Mesenchymal stem cell (in vitro differentiated cells and primary cell): ENCODE measurements around the gene ASB13.

Experiments
- DNase-seq: peaks from one replicate; pipeline ENCODE4 v3.0.0-alpha.2; 2013
- H2AFZ ChIP-seq: one replicate; pipeline ENCODE4 v1.6.1; 2013; ENCODE audit warnings: low read depth, mild to moderate bottlenecking, control low read depth, inconsistent platforms, low read length, moderate library complexity
- H2AK5ac ChIP-seq: 2 replicates; pipeline ENCODE4 v1.6.1; 2013; ENCODE audit warnings: low read length, moderate library complexity, mild to moderate bottlenecking, inconsistent platforms; ENCODE audit not compliant: severe bottlenecking
- H2BK120ac ChIP-seq: one replicate; pipeline ENCODE4 v1.6.1; 2013; ENCODE audit warnings: low read depth, mild to moderate bottlenecking, inconsistent platforms, low read length, moderate library complexity
- H2BK12ac ChIP-seq, 2 experiments: one replicate each; pipeline ENCODE4 v1.6.1; 2013; ENCODE audit warnings: inconsistent platforms in 2 of 2, low read length in 2 of 2, mild to moderate bottlenecking in 2 of 2, moderate library complexity in 2 of 2, control low read depth in 1 of 2
- H2BK15ac ChIP-seq: one replicate; pipeline ENCODE4 v1.6.1; 2013; ENCODE audit warnings: mild to moderate bottlenecking, low read depth, inconsistent platforms; ENCODE audit not compliant: poor library complexity, severe bottlenecking
- H2BK5ac ChIP-seq: 2 replicates; pipeline ENCODE4 v1.6.1; 2013; ENCODE audit warnings: low read depth, mild to moderate bottlenecking, low read length, control low read depth, inconsistent platforms; ENCODE audit not compliant: poor library complexity, severe bottlenecking
- H3K14ac ChIP-seq, 2 experiments: one replicate each; pipeline ENCODE4 v1.6.1; 2013; ENCODE audit warnings: inconsistent platforms in 2 of 2, low read length in 2 of 2, control low read depth in 1 of 2, mild to moderate bottlenecking in 1 of 2, moderate library complexity in 1 of 2
- H3K18ac ChIP-seq, 2 experiments: one replicate each; pipeline ENCODE4 v1.6.1; 2013; ENCODE audit warnings: inconsistent platforms in 2 of 2, low read length in 2 of 2, control low read depth in 1 of 2, low read depth in 1 of 2, mild to moderate bottlenecking in 1 of 2
- H3K23ac ChIP-seq, 2 experiments: one replicate each; pipeline ENCODE4 v1.6.1; 2013; ENCODE audit warnings: inconsistent platforms in 2 of 2, low read length in 2 of 2, mild to moderate bottlenecking in 2 of 2, moderate library complexity in 2 of 2, control low read depth in 1 of 2
- H3K27ac ChIP-seq: 2 replicates; pipeline ENCODE4 v1.5.1; 2013; ENCODE audit warnings: mild to moderate bottlenecking, moderate library complexity, low read length, control low read depth, inconsistent platforms; ENCODE audit not compliant: poor library complexity, severe bottlenecking
- H3K27me3 ChIP-seq, 2 experiments: 2 replicates each; pipeline versions ENCODE4 v1.6.1 to v1.7.0; 2013; ENCODE audit warnings: low read length in 2 of 2, mild to moderate bottlenecking in 2 of 2, moderate library complexity in 2 of 2, control low read depth in 1 of 2, inconsistent platforms in 1 of 2; ENCODE audit not compliant: control insufficient read depth in 1 of 2, insufficient read depth in 1 of 2
- H3K36me3 ChIP-seq, 2 experiments: 2 replicates each; pipeline versions ENCODE4 v1.6.1 to v1.7.0; 2013; ENCODE audit warnings: low read length in 2 of 2, control low read depth in 1 of 2, inconsistent platforms in 1 of 2, low read depth in 1 of 2, mild to moderate bottlenecking in 1 of 2; ENCODE audit not compliant: insufficient read depth in 2 of 2, control insufficient read depth in 1 of 2
- H3K4ac ChIP-seq, 2 experiments: one replicate each; pipeline ENCODE4 v1.6.1; 2013; ENCODE audit warnings: inconsistent platforms in 2 of 2, low read length in 2 of 2, mild to moderate bottlenecking in 2 of 2, moderate library complexity in 2 of 2, control low read depth in 1 of 2, low read depth in 1 of 2
- H3K4me1 ChIP-seq: 2 replicates; pipeline ENCODE4 v1.6.1; 2013; ENCODE audit warnings: low read depth, low read length, control low read depth; ENCODE audit not compliant: control insufficient read depth, insufficient read depth
- H3K4me2 ChIP-seq: 2 replicates; pipeline ENCODE4 v1.6.1; 2013; ENCODE audit warnings: low read length, mild to moderate bottlenecking, inconsistent platforms; ENCODE audit not compliant: poor library complexity, severe bottlenecking
- H3K4me3 ChIP-seq, 2 experiments: 2 replicates each; pipeline versions ENCODE4 v1.5.1 to v1.7.0; 2013; ENCODE audit warnings: low read length in 2 of 2, mild to moderate bottlenecking in 2 of 2, control low read depth in 1 of 2, low read depth in 1 of 2; ENCODE audit not compliant: insufficient read depth in 1 of 2
- H3K79me1 ChIP-seq: replicated peaks from 2 replicates; pipeline ENCODE4 v1.6.1; 2013; ENCODE audit warnings: mild to moderate bottlenecking, control low read depth, low read length, inconsistent platforms; ENCODE audit not compliant: poor library complexity, severe bottlenecking
- H3K9ac ChIP-seq: 2 replicates; pipeline ENCODE4 v1.7.0; 2013; ENCODE audit warnings: mild to moderate bottlenecking, low read length, moderate library complexity
- H3K9me3 ChIP-seq: 2 replicates; pipeline ENCODE4 v1.7.0; 2013; ENCODE audit warnings: mild to moderate bottlenecking, low read length; ENCODE audit not compliant: control insufficient read depth
- H4K8ac ChIP-seq: one replicate; pipeline ENCODE4 v1.6.1; 2013; ENCODE audit warnings: inconsistent platforms, mild to moderate bottlenecking, low read length, moderate library complexity
- H4K91ac ChIP-seq: one replicate; pipeline ENCODE4 v1.6.1; 2013; ENCODE audit warnings: mild to moderate bottlenecking, low read length, inconsistent platforms
- WGBS: methylation state at CpG from one replicate; pipeline ENCODE4 v1.1.7; 2013; ENCODE audit warnings: mixed read lengths; 5-methylcytosine and 5-hydroxymethylcytosine counted together

ASB13 gene

GRCh38 chr10:5708356-5708755 is 42.0 kb upstream of the ASB13 start:
- H2BK12ac ChIP-seq, result no peak overlapping the region
- no peak overlapping the region for H3K18ac ChIP-seq
- H3K4ac ChIP-seq, result no peak overlapping the region
- no peak overlapping the region for H4K91ac ChIP-seq
- no peak overlapping the region for H2BK5ac ChIP-seq
- H3K4me1 ChIP-seq, result no peaks in the 10 kb centered on the region
- H3K23ac ChIP-seq, result no peak overlapping the region
- no peak overlapping the region for H3K9ac ChIP-seq
- H3K9me3 ChIP-seq, result no peaks in the 10 kb centered on the region
- H4K8ac ChIP-seq, result no peak overlapping the region
- H2BK120ac ChIP-seq, result no peak overlapping the region
- no peaks in the 10 kb centered on the region for H3K27me3 ChIP-seq
- no peak for DNase-seq
- H2BK15ac ChIP-seq, result no peak overlapping the region
- H3K4me2 ChIP-seq, result no peak overlapping the region
- H3K79me1 ChIP-seq, result peaks cover 12% of the 10 kb centered on the region
- no peak overlapping the region for H3K4me3 ChIP-seq
- H2AK5ac ChIP-seq, result no peak overlapping the region
- no peak overlapping the region for H2AFZ ChIP-seq
- no peak overlapping the region for H3K14ac ChIP-seq
- H3K27ac ChIP-seq, result no peak overlapping the region
- peaks cover 0 to 2% of the 10 kb centered on the region in 2 experiments for H3K36me3 ChIP-seq

GRCh38 chr10:5698062-5698461 is 31.7 kb upstream of the ASB13 start:
- Histone ChIP-seq H2AK5ac (no peak overlapping the region), H3K9ac (no peak overlapping the region), H3K23ac (no peak overlapping the region), H3K4me2 (no peak overlapping the region), H3K4me1 (peaks cover under 1% of the 10 kb centered on the region), H3K79me1 (peaks cover 16% of the 10 kb centered on the region), H3K9me3 (no peaks in the 10 kb centered on the region), H2AFZ (no peak overlapping the region), H3K18ac (no peak overlapping the region), H3K4ac (no peak overlapping the region), H3K14ac (no peak overlapping the region), H3K27ac (no peak overlapping the region), H2BK15ac (no peak overlapping the region), H3K36me3 (no peaks in the 10 kb centered on the region), H4K91ac (no peak overlapping the region), H2BK12ac (no peak overlapping the region), H2BK5ac (no peak overlapping the region), H2BK120ac (no peak overlapping the region), H4K8ac (no peak overlapping the region), H3K27me3 (no peaks in the 10 kb centered on the region), H3K4me3 (no peak overlapping the region)
- DNase-seq, result no peak
- no CpG with 5 or more reads among the region's 1 CpG for WGBS

GRCh38 chr10:5697342-5697741 is 30.9 kb upstream of the ASB13 start:
- 77% methylated on average over 1 of the region's 2 CpGs for WGBS
- no peak overlapping the region for H2BK120ac ChIP-seq
- H3K4ac ChIP-seq, result no peak overlapping the region
- no peak overlapping the region for H2BK5ac ChIP-seq
- H2BK15ac ChIP-seq, result no peak overlapping the region
- no peak overlapping the region for H2BK12ac ChIP-seq
- H3K23ac ChIP-seq, result no peak overlapping the region
- peaks cover 18% of the 10 kb centered on the region for H3K79me1 ChIP-seq
- H2AFZ ChIP-seq, result no peak overlapping the region
- H2AK5ac ChIP-seq, result no peak overlapping the region
- no peak overlapping the region for H3K4me3 ChIP-seq
- no peak overlapping the region for H3K4me2 ChIP-seq
- DNase-seq, result no peak
- no peaks in the 10 kb centered on the region for H3K36me3 ChIP-seq
- H3K27me3 ChIP-seq, result no peaks in the 10 kb centered on the region
- no peak overlapping the region for H4K8ac ChIP-seq
- H3K14ac ChIP-seq, result no peak overlapping the region
- H3K9me3 ChIP-seq, result no peaks in the 10 kb centered on the region
- no peak overlapping the region for H3K18ac ChIP-seq
- H3K9ac ChIP-seq, result no peak overlapping the region
- H3K4me1 ChIP-seq, result peaks cover 7% of the 10 kb centered on the region
- H3K27ac ChIP-seq, result no peak overlapping the region
- H4K91ac ChIP-seq, result no peak overlapping the region

GRCh38 chr10:5694573-5694972 is 28.2 kb upstream of the ASB13 start:
- H3K4ac ChIP-seq, result no peak overlapping the region
- H2BK120ac ChIP-seq, result no peak overlapping the region
- no peak overlapping the region for H3K4me3 ChIP-seq
- H2BK15ac ChIP-seq, result no peak overlapping the region
- H2BK5ac ChIP-seq, result no peak overlapping the region
- H4K8ac ChIP-seq, result no peak overlapping the region
- H3K14ac ChIP-seq, result no peak overlapping the region
- H4K91ac ChIP-seq, result no peak overlapping the region
- DNase-seq, result no peak
- no peak overlapping the region for H2AFZ ChIP-seq
- peaks cover 10% of the 10 kb centered on the region for H3K4me1 ChIP-seq
- no peak overlapping the region for H3K9ac ChIP-seq
- no CpG with 5 or more reads among the region's 1 CpG for whole genome bisulfite sequencing
- no peaks in the 10 kb centered on the region for H3K27me3 ChIP-seq
- no peak overlapping the region for H3K23ac ChIP-seq
- no peak overlapping the region for H3K4me2 ChIP-seq
- no peaks in the 10 kb centered on the region for H3K36me3 ChIP-seq
- no peak overlapping the region for H2AK5ac ChIP-seq
- H2BK12ac ChIP-seq, result no peak overlapping the region
- peaks cover 19% of the 10 kb centered on the region for H3K79me1 ChIP-seq
- H3K9me3 ChIP-seq, result no peaks in the 10 kb centered on the region
- H3K18ac ChIP-seq, result no peak overlapping the region
- H3K27ac ChIP-seq, result no peak overlapping the region
